H1 (cell line): Measurements from ENCODE around the gene BICD1. TPM values are rescaled to one million over a fixed set of nuclear protein-coding genes. Genes with fewer than 3 reads are reported as not detected.

ENCODE experiments used
- CTCF ChIA-PET: fragments of 300-600 bp; sonication (Branson Sonifier 250); formaldehyde crosslinking; loops from one replicate; lab custom pipeline; 2021; ENCODE audit not compliant: partially characterized antibody; lab: Charles Lee
- POLR2A ChIA-PET: fragments of 300-600 bp; sonication (Branson Sonifier 250); formaldehyde crosslinking; loops from one replicate; lab custom pipeline; 2021; ENCODE audit warnings: inconsistent platforms; ENCODE audit not compliant: partially characterized antibody; lab: Charles Lee
- DNase-seq, 2 experiments: peaks; one replicate each; pipeline versions ENCODE4 v3.0.0 to v3.0.0-alpha.2; 2010 to 2022; ENCODE audit warnings: low spot score in 2 of 2, low read depth in 1 of 2, mixed read lengths in 1 of 2
- FAIRE-seq: peaks from 2 replicates; lab custom pipeline; 2011; peaks lifted over from hg19 to GRCh38; lab: Jason Lieb, UNC
- H2AFZ ChIP-seq: 2 replicates; pipeline ENCODE4 v1.8.1; 2012; ENCODE audit warnings: low read length, inconsistent platforms
- H2AK5ac ChIP-seq: 2 replicates; pipeline ENCODE4 v1.6.1; 2013; ENCODE audit warnings: low read depth, low read length
- H2BK120ac ChIP-seq: replicated peaks from 2 replicates; pipeline ENCODE3; 2013; ENCODE audit warnings: low read depth, low read length, inconsistent platforms
- H2BK12ac ChIP-seq: 2 replicates; pipeline ENCODE4 v1.6.1; 2013; ENCODE audit warnings: low read depth, low read length
- H2BK15ac ChIP-seq: 2 replicates; pipeline ENCODE4 v1.6.1; 2013; ENCODE audit warnings: low read length
- H2BK20ac ChIP-seq: 2 replicates; pipeline ENCODE4 v1.6.1; 2013; ENCODE audit warnings: low read length
- H2BK5ac ChIP-seq: 2 replicates; pipeline ENCODE4 v1.6.1; 2013; ENCODE audit warnings: low read depth, low read length
- H3K14ac ChIP-seq: 2 replicates; pipeline ENCODE4 v1.6.1; 2013; ENCODE audit warnings: inconsistent platforms; ENCODE audit not compliant: insufficient read length
- H3K18ac ChIP-seq: 2 replicates; pipeline ENCODE4 v1.6.1; 2013; ENCODE audit warnings: low read length; ENCODE audit errors: extremely low read depth
- H3K23ac ChIP-seq: 2 replicates; pipeline ENCODE4 v1.6.1; 2013; ENCODE audit warnings: inconsistent platforms; ENCODE audit not compliant: insufficient read length
- H3K23me2 ChIP-seq: 2 replicates; pipeline ENCODE4 v1.6.1; 2013; ENCODE audit warnings: low read depth, low read length
- H3K27ac ChIP-seq: 2 replicates; pipeline ENCODE4 v1.6.1; 2011; ENCODE audit warnings: low read depth, low read length, inconsistent platforms
- H3K27me3 ChIP-seq, 4 experiments: replicated peaks in 1 of 4; 1 replicate in 1 of 4; 2 replicates in 3 of 4; pipeline versions ENCODE4 v1.6.1 to v1.8.1; 2011 to 2013; ENCODE audit warnings: low read length in 3 of 4, mild to moderate bottlenecking in 3 of 4, inconsistent platforms in 2 of 4, mixed read lengths in 2 of 4, moderate library complexity in 1 of 4; ENCODE audit not compliant: control insufficient read depth in 3 of 4, insufficient read depth in 3 of 4; ENCODE audit errors: extremely low read depth in 1 of 4
- H3K36me3 ChIP-seq, 4 experiments: 2 replicates each; pipeline versions ENCODE4 v1.6.1 to v1.8.1; 2011 to 2013; ENCODE audit warnings: mild to moderate bottlenecking in 4 of 4, low read length in 3 of 4, moderate library complexity in 2 of 4, control low read depth in 1 of 4, inconsistent platforms in 1 of 4; ENCODE audit not compliant: insufficient read depth in 4 of 4, control insufficient read depth in 2 of 4
- H3K4ac ChIP-seq: replicated peaks from 2 replicates; pipeline ENCODE3; 2013; ENCODE audit warnings: low read length, low read depth, mixed read lengths, inconsistent platforms; ENCODE audit not compliant: insufficient read length
- H3K4me1 ChIP-seq, 4 experiments: replicated peaks in 1 of 4; 1 replicate in 1 of 4; 2 replicates in 3 of 4; pipeline versions ENCODE4 v1.6.1 to v1.8.1; 2011 to 2013; ENCODE audit warnings: low read length in 3 of 4, inconsistent platforms in 2 of 4, mixed read lengths in 1 of 4; ENCODE audit not compliant: insufficient read depth in 4 of 4, control insufficient read depth in 3 of 4
- H3K4me2 ChIP-seq, 2 experiments: 2 replicates each; pipeline versions ENCODE4 v1.6.1 to v1.8.1; 2011 to 2013; ENCODE audit warnings: low read depth in 2 of 2, low read length in 2 of 2, control low read depth in 1 of 2, inconsistent platforms in 1 of 2, mild to moderate bottlenecking in 1 of 2; ENCODE audit not compliant: insufficient read depth in 1 of 2
- H3K4me3 ChIP-seq, 4 experiments: fragments of 200-600, 300-600 bp in 1 of 4; sonication (generic), shearing (Covaris generic), sonication (Bioruptor Twin) in 1 of 4; 2 replicates each; pipeline versions ENCODE4 v1.5.1 to v1.8.1; 2011 to 2016; ENCODE audit warnings: low read length in 4 of 4, low read depth in 3 of 4, control low read depth in 2 of 4, inconsistent platforms in 2 of 4, mild to moderate bottlenecking in 2 of 4, mixed read lengths in 1 of 4, moderate library complexity in 1 of 4; ENCODE audit not compliant: insufficient read depth in 2 of 4; ENCODE audit errors: extremely low read depth in 1 of 4
- H3K56ac ChIP-seq: replicated peaks from 2 replicates; pipeline ENCODE3; 2013; ENCODE audit warnings: low read depth, mild to moderate bottlenecking, mixed read lengths, low read length, inconsistent platforms; ENCODE audit not compliant: insufficient read length
- H3K79me1 ChIP-seq: 2 replicates; pipeline ENCODE4 v1.6.1; 2013; ENCODE audit warnings: low read depth, low read length, control low read depth
- H3K79me2 ChIP-seq, 2 experiments: 2 replicates each; pipeline versions ENCODE4 v1.6.1 to v1.8.1; 2012 to 2013; ENCODE audit warnings: low read length in 2 of 2, mild to moderate bottlenecking in 2 of 2, inconsistent platforms in 1 of 2; ENCODE audit not compliant: insufficient read depth in 2 of 2, control insufficient read depth in 1 of 2
- H3K9ac ChIP-seq, 4 experiments: replicated peaks in 1 of 4; 1 replicate in 1 of 4; 2 replicates in 3 of 4; pipeline versions ENCODE4 v1.6.1 to v1.8.1; 2011 to 2013; ENCODE audit warnings: low read depth in 3 of 4, low read length in 3 of 4, control low read depth in 2 of 4, mild to moderate bottlenecking in 2 of 4, moderate library complexity in 2 of 4, inconsistent platforms in 1 of 4; ENCODE audit errors: extremely low read depth in 1 of 4
- H3K9me3 ChIP-seq, 2 experiments: 2 replicates each; pipeline versions ENCODE4 v1.6.1 to v1.8.1; 2012 to 2013; ENCODE audit warnings: mild to moderate bottlenecking in 2 of 2, moderate library complexity in 2 of 2, control low read depth in 1 of 2, inconsistent platforms in 1 of 2, low read depth in 1 of 2, low read length in 1 of 2, mixed read lengths in 1 of 2; ENCODE audit not compliant: insufficient read depth in 2 of 2
- H4K20me1 ChIP-seq, 2 experiments: replicated peaks in 1 of 2; 2 replicates each; pipeline versions ENCODE3 to v1.8.1; 2011 to 2013; ENCODE audit warnings: inconsistent platforms in 2 of 2, low read length in 2 of 2, mild to moderate bottlenecking in 1 of 2; ENCODE audit not compliant: insufficient read depth in 2 of 2, control insufficient read depth in 1 of 2
- H4K5ac ChIP-seq: 2 replicates; pipeline ENCODE4 v1.6.1; 2013; ENCODE audit warnings: low read length, low read depth, mixed read lengths, inconsistent platforms; ENCODE audit not compliant: insufficient read length
- H4K8ac ChIP-seq: 2 replicates; pipeline ENCODE4 v1.8.0; 2013; ENCODE audit warnings: mild to moderate bottlenecking, moderate library complexity, low read length, inconsistent platforms; ENCODE audit not compliant: insufficient read depth; ENCODE audit errors: extremely low read depth
- H4K91ac ChIP-seq: replicated peaks from 2 replicates; pipeline ENCODE3; 2013; ENCODE audit warnings: low read length, mixed read lengths, inconsistent platforms; ENCODE audit not compliant: insufficient read length
- JUND ChIP-seq: IDR thresholded peaks from 2 replicates; pipeline ENCODE4 v1.6.1; 2011; ENCODE audit warnings: mild to moderate bottlenecking, improper control_type of control experiment, low read length
- RAD21 ChIP-seq, 2 experiments: IDR thresholded peaks in 1 of 2; conservative IDR thresholded peaks in 1 of 2; 2 replicates each; pipeline ENCODE4 v1.6.1; 2011; ENCODE audit warnings: low read depth in 2 of 2, low read length in 2 of 2, improper control_type of control experiment in 1 of 2, inconsistent platforms in 1 of 2, mild to moderate bottlenecking in 1 of 2, moderate library complexity in 1 of 2
- WGBS, 2 experiments: shearing (Covaris generic) in 1 of 2; methylation state at CpG; one replicate each; pipeline versions ENCODE4 v1.1.6 to v1.1.7; 2013 to 2015; ENCODE audit warnings: low lambda C conversion rate in 2 of 2, mixed read lengths in 2 of 2, inconsistent platforms in 1 of 2, low coverage in 1 of 2, missing lambda C conversion rate in 1 of 2; ENCODE audit not compliant: insufficient replicate concordance in 2 of 2, insufficient coverage in 1 of 2, insufficient read length in 1 of 2; ENCODE audit errors: extremely low coverage in 1 of 2, missing lambda C conversion rate in 1 of 2; 5-methylcytosine and 5-hydroxymethylcytosine counted together
- polyA plus RNA-seq, 7 experiments: library from polyadenylated mRNA; depleted of rRNA in 3 of 7; stranded (reverse) in 5 of 7; unstranded in 2 of 7; fragments of >200 nt in 5 of 7; fragments of 200-250 nt in 2 of 7; gene quantifications; 1 replicate in 5 of 7; 2 replicates in 1 of 7; 4 replicates in 1 of 7; pipeline versions ENCODE4 v1.2.1 to v1.2.3, GENCODE V29; 2011 to 2013; ENCODE audit warnings: missing spikeins in 2 of 7, mixed read lengths in 2 of 7
- total RNA-seq: library from RNA; stranded (reverse); fragmentation: NEBNext Ultra II Directional; extraction: Animal tissue kit (Norgen Biotek cat#: 25700); gene quantifications from 2 replicates; pipeline ENCODE4 v1.2.1, GENCODE V29; 2021

The BICD1 gene
- total and polyA plus RNA-seq, 2 of the 8 experiments (the other 6 are each of a cell fraction or from before 2014, with no cell fraction given) = 34.1 to 58.4 TPM

DNA sequence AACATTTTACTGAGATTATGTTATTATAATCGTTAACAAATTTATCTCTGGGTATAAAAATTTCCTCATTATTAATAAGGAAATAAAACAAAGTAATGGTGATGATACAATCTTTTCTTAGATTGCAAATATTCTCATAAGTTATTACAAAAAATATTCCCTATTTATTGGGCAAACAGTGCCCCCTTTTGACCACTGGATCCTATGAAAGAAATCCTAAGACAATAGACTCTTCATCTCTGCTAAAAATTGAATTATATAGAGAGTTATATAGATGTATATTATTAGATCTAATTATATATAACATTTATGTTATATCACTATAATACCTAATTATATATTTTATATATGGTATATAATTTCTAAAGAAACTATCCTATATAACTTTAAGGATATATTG, 198.5 kb downstream of the BICD1 start:
- H2BK20ac ChIP-seq = no peak overlapping the region
- H3K4me3 ChIP-seq = no peak overlapping the region
- H3K27me3 ChIP-seq = no peaks in the 10 kb centered on the region
- H4K20me1 ChIP-seq = peaks cover 0 to 1% of the 10 kb centered on the region in 2 experiments
- no peak overlapping the region for H3K18ac ChIP-seq
- no peak overlapping the region for H3K9ac ChIP-seq
- H2BK5ac ChIP-seq = no peak overlapping the region
- peaks cover 0 to 3% of the 10 kb centered on the region in 2 experiments; a peak in 1 of 4 replicates for H3K79me2 ChIP-seq
- no peak overlapping the region for H3K23ac ChIP-seq
- H3K4me2 ChIP-seq = no peak overlapping the region
- CTCF ChIA-PET = interaction anchor here (0.6 to 1.0 kb wide), 2 partner anchors 105 to 165 kb away, joined by 3 read pairs; no protein-coding TSS in a partner anchor
- no peak overlapping the region for H2BK12ac ChIP-seq
- H3K36me3 ChIP-seq = peaks cover 2 to 18% (median 6%) of the 10 kb centered on the region in 4 experiments; a peak in 6 of 8 replicates
- no peaks in the 10 kb centered on the region for H3K23me2 ChIP-seq
- no peak overlapping the region for H4K8ac ChIP-seq
- TF ChIP-seq JUND = no peak
- peak in 1 of 2 experiments; percentile 35; a peak in 3 of 4 replicates for TF ChIP-seq RAD21 (IDR thresholded peaks at IDR 0.05 in 1 of 2, conservative IDR thresholded peaks at IDR 0.05 in 1 of 2; ENCODE audit: low read depth in 2 of 2, low read length in 2 of 2)
- TF ChIP-seq, all 59 proteins: peak for 1
- H3K14ac ChIP-seq = no peak overlapping the region
- FAIRE-seq (no peak), DNase-seq (no peak)
- H3K27ac ChIP-seq = no peak overlapping the region
- H3K56ac ChIP-seq = no peak overlapping the region
- H3K9me3 ChIP-seq = no peaks in the 10 kb centered on the region
- no peak overlapping the region for H3K4ac ChIP-seq
- POLR2A ChIA-PET = interaction anchor here (0.7 kb wide), 1 partner anchor 349 kb away, joined by 3 read pairs; no protein-coding TSS in a partner anchor
- no peaks in the 10 kb centered on the region for H3K4me1 ChIP-seq
- H4K91ac ChIP-seq = no peak overlapping the region
- no peak overlapping the region for H2AK5ac ChIP-seq
- H2AFZ ChIP-seq = no peak overlapping the region
- WGBS, 2 experiments = 88% methylated on average over 1 of the region's 1 CpG; no CpG with 5 or more reads in 1 of the 2 experiments
- no peaks in the 10 kb centered on the region; the same call in 1 of the 2 replicates for H3K79me1 ChIP-seq
- no peak overlapping the region for H4K5ac ChIP-seq
- no peak overlapping the region for H2BK15ac ChIP-seq
- H2BK120ac ChIP-seq = no peak overlapping the region
